Effector memory CD4-positive, alpha-beta T cell (primary cell): Measurements from ENCODE around the gene CA10.

ENCODE experiments used
- DNase-seq, 3 donors: peaks; one replicate each; pipeline ENCODE4 v3.0.0-alpha.2; 2020
- H3K27ac ChIP-seq: 2 replicates; pipeline ENCODE4 v1.7.0; 2013; ENCODE audit warnings: mild to moderate bottlenecking, low read length, moderate library complexity; ENCODE audit not compliant: insufficient read depth, poor library complexity, severe bottlenecking
- H3K27me3 ChIP-seq: replicated peaks from 2 replicates; pipeline ENCODE4 v1.7.0; 2013; ENCODE audit warnings: mild to moderate bottlenecking, low read length; ENCODE audit not compliant: insufficient read depth, control insufficient read depth, poor library complexity, severe bottlenecking
- H3K36me3 ChIP-seq: 2 replicates; pipeline ENCODE4 v1.7.0; 2013; ENCODE audit warnings: mild to moderate bottlenecking, low read length, moderate library complexity; ENCODE audit not compliant: control insufficient read depth, insufficient read depth
- H3K4me1 ChIP-seq: 2 replicates; pipeline ENCODE4 v1.7.0; 2013; ENCODE audit warnings: low read length, mild to moderate bottlenecking; ENCODE audit not compliant: control insufficient read depth, insufficient read depth, poor library complexity, severe bottlenecking
- H3K4me3 ChIP-seq: 2 replicates; pipeline ENCODE4 v1.7.0; 2013; ENCODE audit warnings: low read length, low read depth, mild to moderate bottlenecking; ENCODE audit not compliant: insufficient read depth, poor library complexity, severe bottlenecking
- H3K9me3 ChIP-seq: 2 replicates; pipeline ENCODE4 v1.7.0; 2013; ENCODE audit warnings: mild to moderate bottlenecking, low read length, moderate library complexity; ENCODE audit not compliant: control insufficient read depth

CA10 gene

GRCh38 chr17:51718983-51719382 is 439.5 kb downstream of the CA10 start:
- H3K36me3 ChIP-seq = no peaks in the 10 kb centered on the region
- no peak overlapping the region for H3K27ac ChIP-seq
- H3K4me3 ChIP-seq = no peak overlapping the region
- H3K4me1 ChIP-seq = no peaks in the 10 kb centered on the region
- H3K9me3 ChIP-seq = no peaks in the 10 kb centered on the region
- no peak for DNase-seq
- no peaks in the 10 kb centered on the region for H3K27me3 ChIP-seq

- Histone ChIP-seq H3K4me3 (no peak overlapping the region), H3K36me3 (no peaks in the 10 kb centered on the region), H3K27ac (no peak overlapping the region), H3K9me3 (no peaks in the 10 kb centered on the region), H3K4me1 (no peaks in the 10 kb centered on the region), H3K27me3 (no peaks in the 10 kb centered on the region)
- DNase-seq = no peak
Observed at GRCh38 chr17:51711581-51711980, 446.9 kb downstream of the CA10 start.

GRCh38 chr17:51710634-51710979 is 447.9 kb downstream of the CA10 start:
- DNase-seq = no peak
- Histone ChIP-seq H3K36me3 (no peaks in the 10 kb centered on the region), H3K9me3 (no peaks in the 10 kb centered on the region), H3K4me1 (no peaks in the 10 kb centered on the region), H3K27ac (no peak overlapping the region), H3K27me3 (no peaks in the 10 kb centered on the region), H3K4me3 (no peak overlapping the region)

GRCh38 chr17:51709694-51710633 is 448.6 kb downstream of the CA10 start:
- Histone ChIP-seq H3K36me3 (no peaks in the 10 kb centered on the region), H3K4me1 (no peaks in the 10 kb centered on the region), H3K27me3 (no peaks in the 10 kb centered on the region), H3K9me3 (no peaks in the 10 kb centered on the region), H3K27ac (no peak overlapping the region), H3K4me3 (no peak overlapping the region)
- no peak for DNase-seq

- H3K4me3 ChIP-seq = no peak overlapping the region
- no peaks in the 10 kb centered on the region for H3K4me1 ChIP-seq
- no peaks in the 10 kb centered on the region for H3K27me3 ChIP-seq
- no peak for DNase-seq
- no peak overlapping the region for H3K27ac ChIP-seq
- H3K36me3 ChIP-seq = no peaks in the 10 kb centered on the region
- H3K9me3 ChIP-seq = no peaks in the 10 kb centered on the region
Observed at GRCh38 chr17:51707216-51707615, 451.3 kb downstream of the CA10 start.

- H3K4me1 ChIP-seq = no peaks in the 10 kb centered on the region
- no peak for DNase-seq
- H3K27me3 ChIP-seq = no peaks in the 10 kb centered on the region
- H3K4me3 ChIP-seq = no peak overlapping the region
- no peaks in the 10 kb centered on the region for H3K36me3 ChIP-seq
- no peaks in the 10 kb centered on the region for H3K9me3 ChIP-seq
- H3K27ac ChIP-seq = no peak overlapping the region
Observed at GRCh38 chr17:51706093-51706492, 452.4 kb downstream of the CA10 start.

GRCh38 chr17:51703361-51704341 is 454.9 kb downstream of the CA10 start:
- no peaks in the 10 kb centered on the region for H3K4me1 ChIP-seq
- H3K27me3 ChIP-seq = no peaks in the 10 kb centered on the region
- no peaks in the 10 kb centered on the region for H3K36me3 ChIP-seq
- H3K9me3 ChIP-seq = no peaks in the 10 kb centered on the region
- H3K4me3 ChIP-seq = no peak overlapping the region
- no peak overlapping the region for H3K27ac ChIP-seq
- DNase-seq = no peak

- no peaks in the 10 kb centered on the region for H3K36me3 ChIP-seq
- no peak overlapping the region for H3K27ac ChIP-seq
- no peaks in the 10 kb centered on the region for H3K27me3 ChIP-seq
- no peak for DNase-seq
- no peaks in the 10 kb centered on the region for H3K9me3 ChIP-seq
- H3K4me3 ChIP-seq = no peak overlapping the region
- no peaks in the 10 kb centered on the region for H3K4me1 ChIP-seq
Observed at GRCh38 chr17:51702963-51703360, 455.6 kb downstream of the CA10 start.

- Histone ChIP-seq H3K9me3 (no peaks in the 10 kb centered on the region), H3K4me1 (no peaks in the 10 kb centered on the region), H3K27me3 (no peaks in the 10 kb centered on the region), H3K27ac (no peak overlapping the region), H3K36me3 (no peaks in the 10 kb centered on the region), H3K4me3 (no peak overlapping the region)
- no peak for DNase-seq
Observed at GRCh38 chr17:51701501-51701900, 457.0 kb downstream of the CA10 start.
